NT2/D1 (cell line): ENCODE measurements around the gene STX8.

Experiments
- SUZ12 ChIP-seq: IDR thresholded peaks from 2 replicates; pipeline ENCODE4 v1.6.1; 2011; ENCODE audit not compliant: insufficient read length, insufficient read depth; ENCODE audit errors: extremely low read depth
- YY1 ChIP-seq: IDR thresholded peaks from 2 replicates; pipeline ENCODE4 v1.6.1; 2011; ENCODE audit not compliant: insufficient read length, insufficient read depth
- ZNF274 ChIP-seq: IDR thresholded peaks from 2 replicates; pipeline ENCODE4 v1.6.1; 2011; ENCODE audit warnings: mild to moderate bottlenecking, low read depth, low read length

- TF ChIP-seq ZNF274 (no peak), YY1 (no peak), SUZ12 (no peak)
Measured at GRCh38 chr17:9309216-9309615, 266.4 kb downstream of the STX8 start.
